SK-N-SH treated with all-trans-retinoic acid at 6 μM for 48 hours (cell line): ENCODE measurements around the gene MACF1.

Experiments
- ARNTL ChIP-seq: fragments of 450-650 bp; formaldehyde crosslinking; IDR thresholded peaks from 2 replicates; pipeline ENCODE4 v1.5.0; 2020; ENCODE audit warnings: low read depth, mild to moderate bottlenecking, moderate library complexity, borderline replicate concordance
- CREB5 ChIP-seq: fragments of 250-450 bp; sonication (Bioruptor Pico); IDR thresholded peaks from 2 replicates; pipeline ENCODE4 v1.5.1; 2020; ENCODE audit warnings: low read depth, mild to moderate bottlenecking, moderate library complexity
- ISL1 ChIP-seq: fragments of 250-450 bp; sonication (Bioruptor Pico); IDR thresholded peaks from 2 replicates; pipeline ENCODE4 v2.1.2; 2022; ENCODE audit warnings: mild to moderate bottlenecking, moderate library complexity
- OSR1 ChIP-seq: fragments of 250-450 bp; sonication (Bioruptor Pico); IDR thresholded peaks from 2 replicates; pipeline ENCODE4 v1.8.0; 2022; ENCODE audit warnings: moderate library complexity, mild to moderate bottlenecking, inconsistent platforms
- PATZ1 ChIP-seq: fragments of 250-450 bp; sonication (Bioruptor Pico); IDR thresholded peaks from 2 replicates; pipeline ENCODE4 v1.8.0; 2020; ENCODE audit warnings: mild to moderate bottlenecking, moderate library complexity, borderline replicate concordance
- TCF4 ChIP-seq: fragments of 250-450 bp; sonication (Bioruptor Pico); IDR thresholded peaks from 2 replicates; pipeline ENCODE4 v1.8.0; 2021; ENCODE audit warnings: mild to moderate bottlenecking, moderate library complexity, borderline replicate concordance
- TOX ChIP-seq: fragments of 250-450 bp; sonication (Bioruptor Pico); IDR thresholded peaks from 2 replicates; pipeline ENCODE4 v1.8.0; 2021; ENCODE audit warnings: mild to moderate bottlenecking, moderate library complexity, borderline replicate concordance
- TSHZ2 ChIP-seq: fragments of 250-450 bp; sonication (Bioruptor Pico); IDR thresholded peaks from 2 replicates; pipeline ENCODE4 v1.5.0; 2020; ENCODE audit warnings: mild to moderate bottlenecking, moderate library complexity
- ZFP3 ChIP-seq: fragments of 250-450 bp; sonication (Bioruptor Pico); IDR thresholded peaks from 2 replicates; pipeline ENCODE4 v1.5.0; 2020; ENCODE audit warnings: mild to moderate bottlenecking, moderate library complexity
- ZFP30 ChIP-seq: fragments of 450-650 bp; formaldehyde crosslinking; IDR thresholded peaks from 2 replicates; pipeline ENCODE4 v1.5.0; 2022; ENCODE audit warnings: mild to moderate bottlenecking, moderate library complexity
- ZNF565 ChIP-seq: fragments of 450-650 bp; formaldehyde crosslinking; conservative IDR thresholded peaks from 2 replicates; pipeline ENCODE4 v1.5.0; 2020; ENCODE audit warnings: low read depth, mild to moderate bottlenecking, moderate library complexity
- ZNF70 ChIP-seq: fragments of 450-650 bp; formaldehyde crosslinking; IDR thresholded peaks from 2 replicates; pipeline ENCODE4 v1.5.0; 2020; ENCODE audit warnings: mild to moderate bottlenecking, moderate library complexity
- ZNF8 ChIP-seq: fragments of 450-650 bp; formaldehyde crosslinking; IDR thresholded peaks from 2 replicates; pipeline ENCODE4 v1.5.0; 2020; ENCODE audit warnings: mild to moderate bottlenecking, moderate library complexity

- no peak for TF ChIP-seq CREB5 (CRISPR knock-in tag)
- no peak for TF ChIP-seq TSHZ2
- no peak for TF ChIP-seq ZFP3 (CRISPR knock-in tag)
- no peak for TF ChIP-seq ZNF8 (CRISPR knock-in tag)
- no peak for TF ChIP-seq ZNF565 (CRISPR knock-in tag)
- TF ChIP-seq PATZ1 (CRISPR knock-in tag) = no peak
- TF ChIP-seq ZNF70 (CRISPR knock-in tag) = no peak
- TF ChIP-seq TCF4 (CRISPR knock-in tag) = no peak
- TF ChIP-seq ZFP30 (CRISPR knock-in tag) = no peak
- no peak for TF ChIP-seq ISL1
- TF ChIP-seq ARNTL = no peak
- TF ChIP-seq OSR1 (CRISPR knock-in tag) = no peak
- TF ChIP-seq TOX (CRISPR knock-in tag) = no peak
Measured at GRCh38 chr1:39216771-39217170, 12.3 kb downstream of the MACF1 start.
